Endothelial cell (in vitro differentiated cells): ENCODE measurements around the gene MGAT4A. TPM values are rescaled to one million over a fixed set of nuclear protein-coding genes. Genes with fewer than 3 reads are reported as not detected.

Source experiments
- DNase-seq: peaks from one replicate; pipeline ENCODE4 v3.0.0; 2021; ENCODE audit warnings: low spot score
- H3K27ac Mint-ChIP-seq: one replicate; pipeline ENCODE4 v1.8.0; 2021; ENCODE audit warnings: mixed read lengths, inconsistent platforms; ENCODE audit not compliant: unreplicated experiment
- H3K27me3 Mint-ChIP-seq: one replicate; pipeline ENCODE4 v1.8.0; 2021; ENCODE audit warnings: mild to moderate bottlenecking, moderate library complexity, mixed read lengths, inconsistent platforms; ENCODE audit not compliant: unreplicated experiment
- H3K36me3 Mint-ChIP-seq: one replicate; pipeline ENCODE4 v1.8.0; 2021; ENCODE audit warnings: mild to moderate bottlenecking, low read depth, mixed read lengths, inconsistent platforms; ENCODE audit not compliant: unreplicated experiment
- H3K4me1 Mint-ChIP-seq: one replicate; pipeline ENCODE4 v1.8.0; 2021; ENCODE audit warnings: mild to moderate bottlenecking, mixed read lengths, inconsistent platforms; ENCODE audit not compliant: unreplicated experiment
- H3K4me3 Mint-ChIP-seq: one replicate; pipeline ENCODE4 v1.8.0; 2021; ENCODE audit warnings: mild to moderate bottlenecking, mixed read lengths, inconsistent platforms; ENCODE audit not compliant: unreplicated experiment
- H3K9me3 Mint-ChIP-seq: one replicate; pipeline ENCODE4 v1.8.0; 2021; ENCODE audit warnings: mixed read lengths, inconsistent platforms; ENCODE audit not compliant: unreplicated experiment
- CTCF ChIP-seq: fragments of 200-600 bp; sonication (generic); IDR thresholded peaks from one replicate; pipeline ENCODE4 v1.5.0; 2021; ENCODE audit warnings: antibody characterized with exemption; ENCODE audit not compliant: unreplicated experiment
- total RNA-seq: library from RNA; stranded (reverse); fragmentation: NEBNext Ultra II Directional; extraction: Animal tissue kit (Norgen Biotek cat#: 25700); gene quantifications from one replicate; pipeline ENCODE4 v1.2.1, GENCODE V29; 2021; ENCODE audit not compliant: unreplicated experiment

The MGAT4A gene
- total RNA-seq, 1 donor from 2014 or later = 7.3 TPM

- no peak for DNase-seq
- no peak for TF ChIP-seq CTCF
- Mint-ChIP-seq H3K9me3 (no peaks in the 10 kb centered on the region), H3K4me3 (no peak overlapping the region), H3K4me1 (peaks cover under 1% of the 10 kb centered on the region), H3K27ac (no peak overlapping the region), H3K27me3 (no peaks in the 10 kb centered on the region), H3K36me3 (no peaks in the 10 kb centered on the region)
Measured at GRCh38 chr2:98704499-98705332, 26.2 kb downstream of the MGAT4A start.

- Mint-ChIP-seq H3K27ac (no peak overlapping the region), H3K4me1 (no peaks in the 10 kb centered on the region), H3K27me3 (no peaks in the 10 kb centered on the region), H3K36me3 (no peaks in the 10 kb centered on the region), H3K4me3 (no peak overlapping the region), H3K9me3 (no peaks in the 10 kb centered on the region)
- no peak for DNase-seq
- no peak for TF ChIP-seq CTCF
Measured at GRCh38 chr2:98703738-98704137, 27.2 kb downstream of the MGAT4A start.

GRCh38 chr2:98702858-98703620, 27.9 kb downstream of the MGAT4A start:
- no peak overlapping the region for H3K4me3 Mint-ChIP-seq
- H3K9me3 Mint-ChIP-seq = no peaks in the 10 kb centered on the region
- H3K27ac Mint-ChIP-seq = no peak overlapping the region
- H3K4me1 Mint-ChIP-seq = no peaks in the 10 kb centered on the region
- no peaks in the 10 kb centered on the region for H3K36me3 Mint-ChIP-seq
- no peaks in the 10 kb centered on the region for H3K27me3 Mint-ChIP-seq
- no peak for TF ChIP-seq CTCF
- no peak for DNase-seq

GRCh38 chr2:98702127-98702802, 28.7 kb downstream of the MGAT4A start:
- Mint-ChIP-seq H3K9me3 (no peaks in the 10 kb centered on the region), H3K4me3 (no peak overlapping the region), H3K27ac (no peak overlapping the region), H3K27me3 (no peaks in the 10 kb centered on the region), H3K4me1 (no peaks in the 10 kb centered on the region), H3K36me3 (no peaks in the 10 kb centered on the region)
- no peak for TF ChIP-seq CTCF
- no peak for DNase-seq
